AG08395 (cell line): ENCODE data around the gene LLGL2.

Source experiments
- DNase-seq: peaks from one replicate; pipeline ENCODE4 v3.0.0; 2012; ENCODE audit warnings: mixed read lengths, low spot score

Gene LLGL2

GRCh38 chr17:75492555-75493168 is 32.8 kb upstream of the LLGL2 start:
- DNase-seq, result no peak

- no peak for DNase-seq
Measured at GRCh38 chr17:75493476-75494129, 31.9 kb upstream of the LLGL2 start.

- no peak for DNase-seq
Measured at GRCh38 chr17:75494326-75494877, 31.1 kb upstream of the LLGL2 start.

GRCh38 chr17:75496005-75496404 is 29.5 kb upstream of the LLGL2 start:
- DNase-seq, result no peak

- DNase-seq, result no peak
Measured at GRCh38 chr17:75498039-75498725, 27.3 kb upstream of the LLGL2 start.

- DNase-seq, result no peak
Measured at GRCh38 chr17:75498726-75499213, 26.7 kb upstream of the LLGL2 start.

- DNase-seq, result no peak
Measured at GRCh38 chr17:75499313-75500022, 26.0 kb upstream of the LLGL2 start.

- DNase-seq, result no peak
Measured at GRCh38 chr17:75500419-75501216, 24.9 kb upstream of the LLGL2 start.

GRCh38 chr17:75501378-75502071 is 24.0 kb upstream of the LLGL2 start:
- no peak for DNase-seq

GRCh38 chr17:75502072-75502720 is 23.3 kb upstream of the LLGL2 start:
- DNase-seq, result no peak

- no peak for DNase-seq
Measured at GRCh38 chr17:75502721-75503329, 22.7 kb upstream of the LLGL2 start.

- no peak for DNase-seq
Measured at GRCh38 chr17:75503337-75503950, 22.1 kb upstream of the LLGL2 start.

GRCh38 chr17:75503976-75504346 is 21.5 kb upstream of the LLGL2 start:
- DNase-seq, result no peak

- DNase-seq, result no peak
Measured at GRCh38 chr17:75504347-75505151, 20.9 kb upstream of the LLGL2 start.

GRCh38 chr17:75505152-75505409 is 20.4 kb upstream of the LLGL2 start:
- DNase-seq, result no peak

- DNase-seq, result no peak
Measured at GRCh38 chr17:75505640-75506039, 19.9 kb upstream of the LLGL2 start.

- DNase-seq, result no peak
Measured at GRCh38 chr17:75506134-75506533, 19.4 kb upstream of the LLGL2 start.

- no peak for DNase-seq
Measured at GRCh38 chr17:75506888-75507287, 18.6 kb upstream of the LLGL2 start.
